Stimulated activated CD4-positive, alpha-beta T cell treated with anti-CD3 and anti-CD28 coated beads, Interleukin-12 subunit alpha, Interleukin-12 subunit beta, amount 100 ng/mL, for 4 hours (primary cell): ENCODE data around the gene BCL6.

ENCODE experiments used
- DNase-seq: peaks from one replicate; pipeline ENCODE4 v3.0.0-alpha.2; 2020

BCL6 gene

GRCh38 chr3:187745201-187746058 is at the start of gene BCL6:
Gene BCL6, minus strand, starts transcription at chr3:187745468. Its CDS starts 11,775 bp downstream, at chr3:187733693.
- DNase-seq = peak; percentile 76

- DNase-seq = no peak
Observed at GRCh38 chr3:187794731-187795130, 49.5 kb upstream of the BCL6 start.

GRCh38 chr3:187793618-187794017 is 48.4 kb upstream of the BCL6 start:
- no peak for DNase-seq

- DNase-seq = no peak
Observed at GRCh38 chr3:187792521-187792920, 47.3 kb upstream of the BCL6 start.

GRCh38 chr3:187789872-187790271 is 44.6 kb upstream of the BCL6 start:
- no peak for DNase-seq

GRCh38 chr3:187788984-187789857 is 44.0 kb upstream of the BCL6 start:
- no peak for DNase-seq

- no peak for DNase-seq
Observed at GRCh38 chr3:187783098-187783497, 37.8 kb upstream of the BCL6 start.

GRCh38 chr3:187782006-187782405 is 36.7 kb upstream of the BCL6 start:
- no peak for DNase-seq

GRCh38 chr3:187781001-187781400 is 35.7 kb upstream of the BCL6 start:
- no peak for DNase-seq

- no peak for DNase-seq
Observed at GRCh38 chr3:187778726-187779125, 33.5 kb upstream of the BCL6 start.

- no peak for DNase-seq
Observed at GRCh38 chr3:187777331-187777941, 32.2 kb upstream of the BCL6 start.

GRCh38 chr3:187775549-187775948 is 30.3 kb upstream of the BCL6 start:
- no peak for DNase-seq

- DNase-seq = no peak
Observed at GRCh38 chr3:187774185-187774789, 29.0 kb upstream of the BCL6 start.

- no peak for DNase-seq
Observed at GRCh38 chr3:187773233-187774184, 28.2 kb upstream of the BCL6 start.

- DNase-seq = no peak
Observed at GRCh38 chr3:187770224-187770623, 25.0 kb upstream of the BCL6 start.

GRCh38 chr3:187769771-187770170 is 24.5 kb upstream of the BCL6 start:
- no peak for DNase-seq

GRCh38 chr3:187767266-187768012 is 22.2 kb upstream of the BCL6 start:
- no peak for DNase-seq

GRCh38 chr3:187765342-187765741 is 20.1 kb upstream of the BCL6 start:
- no peak for DNase-seq

GRCh38 chr3:187763850-187764648 is 18.8 kb upstream of the BCL6 start:
- no peak for DNase-seq

- DNase-seq = no peak
Observed at GRCh38 chr3:187762792-187763191, 17.5 kb upstream of the BCL6 start.
